ENCODE results near the gene ARMC2.

- no peak for TF ChIP-seq CTCF (IDR thresholded peaks at IDR 0.05)
- TF ChIP-seq EZH2 (IDR thresholded peaks at IDR 0.05), result no peak
- no peak for TF ChIP-seq EZH2phosphoT487 (IDR thresholded peaks at IDR 0.05)
Observed at GRCh38 chr6:108874470-108875160, 26.4 kb downstream of the ARMC2 start.
